ENCODE results near the gene RFXAP. TPM values are rescaled to one million over a fixed set of nuclear protein-coding genes. Genes with fewer than 3 reads are reported as not detected.

RFXAP gene
- total RNA-seq, 1 donor from 2014 or later: 4.2 TPM

DNA sequence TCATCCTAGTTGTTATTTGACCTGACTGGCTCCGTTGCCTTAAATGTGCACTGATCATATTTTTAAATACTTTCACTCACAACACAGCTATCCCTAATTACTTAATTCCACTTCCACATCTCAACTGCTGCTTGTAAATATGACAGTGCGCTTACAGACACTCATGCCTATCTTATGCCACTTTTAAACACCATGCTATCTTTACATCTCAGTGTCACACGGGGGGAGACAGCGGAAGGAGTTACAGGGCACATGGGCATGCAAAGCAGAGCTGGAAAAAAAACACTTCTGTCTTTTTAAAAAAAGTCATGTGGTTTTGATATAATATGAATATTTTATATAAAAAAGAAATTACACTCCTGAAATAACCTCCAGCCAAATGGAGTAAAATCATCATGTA lies 56.9 kb downstream of the RFXAP start:
- H3K27ac ChIP-seq (replicated peaks): no peak overlapping the region
- H3K4me3 ChIP-seq: no peak overlapping the region
- TF ChIP-seq, protein P1, sequence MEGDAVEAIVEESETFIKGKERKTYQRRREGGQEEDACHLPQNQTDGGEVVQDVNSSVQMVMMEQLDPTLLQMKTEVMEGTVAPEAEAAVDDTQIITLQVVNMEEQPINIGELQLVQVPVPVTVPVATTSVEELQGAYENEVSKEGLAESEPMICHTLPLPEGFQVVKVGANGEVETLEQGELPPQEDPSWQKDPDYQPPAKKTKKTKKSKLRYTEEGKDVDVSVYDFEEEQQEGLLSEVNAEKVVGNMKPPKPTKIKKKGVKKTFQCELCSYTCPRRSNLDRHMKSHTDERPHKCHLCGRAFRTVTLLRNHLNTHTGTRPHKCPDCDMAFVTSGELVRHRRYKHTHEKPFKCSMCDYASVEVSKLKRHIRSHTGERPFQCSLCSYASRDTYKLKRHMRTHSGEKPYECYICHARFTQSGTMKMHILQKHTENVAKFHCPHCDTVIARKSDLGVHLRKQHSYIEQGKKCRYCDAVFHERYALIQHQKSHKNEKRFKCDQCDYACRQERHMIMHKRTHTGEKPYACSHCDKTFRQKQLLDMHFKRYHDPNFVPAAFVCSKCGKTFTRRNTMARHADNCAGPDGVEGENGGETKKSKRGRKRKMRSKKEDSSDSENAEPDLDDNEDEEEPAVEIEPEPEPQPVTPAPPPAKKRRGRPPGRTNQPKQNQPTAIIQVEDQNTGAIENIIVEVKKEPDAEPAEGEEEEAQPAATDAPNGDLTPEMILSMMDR (IDR thresholded peaks at IDR 0.05; ENCODE audit: borderline replicate concordance): no peak
- DNase-seq: no peak
- H3K4me1 ChIP-seq: peaks cover 2% of the 10 kb centered on the region
- intact Hi-C loops (cut with micrococcal nuclease): no loop called here
- peaks cover 7% of the 10 kb centered on the region for H3K36me3 ChIP-seq
- H3K27me3 ChIP-seq (ENCODE audit: low read depth): no peaks in the 10 kb centered on the region
- H3K9me3 ChIP-seq (replicated peaks): no peaks in the 10 kb centered on the region

Other genes with a start within 250 kb of the RFXAP start
- 0.60 TPM for gene SERTM1, start 145.2 kb upstream of the RFXAP start, total RNA-seq
- 4.2 TPM for gene SMAD9, start 101.0 kb downstream of the RFXAP start, total RNA-seq
- gene ALG5, start 180.1 kb downstream of the RFXAP start, total RNA-seq: 9.1 TPM
- gene EXOSC8, start 181.6 kb downstream of the RFXAP start, total RNA-seq: 23.8 TPM
- gene SUPT20H, start 240.5 kb downstream of the RFXAP start, total RNA-seq: 27.5 TPM